Upper lobe of right lung (tissue), 1 donor: ENCODE results near the gene NEIL3. TPM values are rescaled to one million over a fixed set of nuclear protein-coding genes. Genes with fewer than 3 reads are reported as not detected.

Source experiments
- ATAC-seq: fragments of 200-7000 bp; cut with Tn5 transposase; one replicate; pipeline ENCODE4 v1.9.1; 2020; ENCODE audit warnings: mild to moderate bottlenecking, moderate library complexity
- DNase-seq: peaks from one replicate; pipeline ENCODE4 v3.0.0-alpha.2; 2020
- H3K27ac ChIP-seq: fragments of 200-600 bp; one replicate; pipeline ENCODE4 v1.8.0; 2022
- H3K27me3 ChIP-seq: fragments of 200-600 bp; one replicate; pipeline ENCODE4 v1.8.0; 2022; ENCODE audit warnings: mild to moderate bottlenecking
- H3K36me3 ChIP-seq: fragments of 200-600 bp; one replicate; pipeline ENCODE4 v1.8.0; 2022
- H3K4me1 ChIP-seq: fragments of 200-600 bp; one replicate; pipeline ENCODE4 v1.8.0; 2022
- H3K4me3 ChIP-seq: fragments of 200-600 bp; one replicate; pipeline ENCODE4 v1.8.0; 2022; ENCODE audit warnings: mild to moderate bottlenecking
- H3K9me3 ChIP-seq: fragments of 200-600 bp; one replicate; pipeline ENCODE4 v1.8.0; 2022
- intact Hi-C: fragments of 100-400 bp; cut with DNase I; formaldehyde crosslinking; loops from one replicate; pipeline ENCODE4 v1.11.0; 2022
- total RNA-seq: library from RNA; stranded (reverse); fragmentation: NEBNext Ultra II Directional; extraction: Animal tissue kit (Norgen Biotek cat#: 25700); gene quantifications from one replicate; pipeline ENCODE4 v1.2.1, GENCODE V29; 2021
- TF ChIP-seq, protein P1 (sequence below): fragments of 200-600 bp; IDR thresholded peaks from one replicate; pipeline ENCODE4 v1.8.0; 2022; ENCODE audit warnings: antibody characterized with exemption
- donor health status: DM: no; HTN: yes; CAD: no; lungs with severe emphysema.

Gene NEIL3
- total RNA-seq, 1 donor from 2014 or later = 0.52 TPM

DNA sequence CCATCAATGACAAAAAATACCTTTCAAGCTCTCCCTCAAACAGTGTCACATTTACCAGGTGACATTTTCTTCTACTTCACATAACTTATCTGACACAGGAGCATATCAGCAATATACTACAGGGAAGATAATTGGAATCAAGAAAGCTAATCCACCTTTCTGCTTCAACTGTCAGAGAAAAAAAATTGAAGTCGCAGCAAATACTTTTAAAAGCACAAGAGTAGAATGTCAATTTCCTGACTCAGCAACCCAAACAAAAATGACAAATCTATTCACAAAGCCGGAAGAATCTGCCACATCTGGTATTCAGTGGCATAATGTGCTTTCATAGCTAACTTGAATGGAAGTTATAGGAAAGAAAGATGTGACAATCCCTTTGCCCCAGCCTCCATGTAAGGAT lies 95.8 kb downstream of the NEIL3 start:
- no peaks in the 10 kb centered on the region for H3K4me1 ChIP-seq
- ATAC-seq (no peak), DNase-seq (no peak)
- TF ChIP-seq, protein P1, sequence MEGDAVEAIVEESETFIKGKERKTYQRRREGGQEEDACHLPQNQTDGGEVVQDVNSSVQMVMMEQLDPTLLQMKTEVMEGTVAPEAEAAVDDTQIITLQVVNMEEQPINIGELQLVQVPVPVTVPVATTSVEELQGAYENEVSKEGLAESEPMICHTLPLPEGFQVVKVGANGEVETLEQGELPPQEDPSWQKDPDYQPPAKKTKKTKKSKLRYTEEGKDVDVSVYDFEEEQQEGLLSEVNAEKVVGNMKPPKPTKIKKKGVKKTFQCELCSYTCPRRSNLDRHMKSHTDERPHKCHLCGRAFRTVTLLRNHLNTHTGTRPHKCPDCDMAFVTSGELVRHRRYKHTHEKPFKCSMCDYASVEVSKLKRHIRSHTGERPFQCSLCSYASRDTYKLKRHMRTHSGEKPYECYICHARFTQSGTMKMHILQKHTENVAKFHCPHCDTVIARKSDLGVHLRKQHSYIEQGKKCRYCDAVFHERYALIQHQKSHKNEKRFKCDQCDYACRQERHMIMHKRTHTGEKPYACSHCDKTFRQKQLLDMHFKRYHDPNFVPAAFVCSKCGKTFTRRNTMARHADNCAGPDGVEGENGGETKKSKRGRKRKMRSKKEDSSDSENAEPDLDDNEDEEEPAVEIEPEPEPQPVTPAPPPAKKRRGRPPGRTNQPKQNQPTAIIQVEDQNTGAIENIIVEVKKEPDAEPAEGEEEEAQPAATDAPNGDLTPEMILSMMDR = no peak
- H3K27me3 ChIP-seq = no peaks in the 10 kb centered on the region
- H3K27ac ChIP-seq = no peak overlapping the region
- intact Hi-C loops = no loop called here
- H3K36me3 ChIP-seq = no peaks in the 10 kb centered on the region
- H3K4me3 ChIP-seq = no peak overlapping the region
- no peaks in the 10 kb centered on the region for H3K9me3 ChIP-seq

DNA sequence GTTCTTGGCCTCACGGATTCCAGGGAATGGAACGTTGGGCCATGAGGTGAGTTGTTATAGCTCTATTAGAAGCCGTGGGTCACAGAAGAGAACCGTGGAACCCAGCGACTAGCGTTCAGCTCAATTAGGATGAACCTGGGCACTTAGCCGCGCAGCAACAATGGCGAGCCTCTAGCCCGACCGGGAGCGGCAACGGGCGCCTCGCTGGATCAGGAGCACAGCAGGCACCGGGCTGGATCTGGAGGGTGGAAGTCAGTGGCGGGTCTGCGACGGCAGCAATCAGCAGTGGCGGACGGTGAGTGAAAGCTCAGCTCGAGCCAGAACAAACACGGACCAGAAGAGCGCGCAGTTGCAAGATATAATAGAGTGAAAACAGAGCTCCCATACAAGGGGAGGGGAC lies 98.3 kb downstream of the NEIL3 start:
- H3K36me3 ChIP-seq = no peaks in the 10 kb centered on the region
- no peaks in the 10 kb centered on the region for H3K4me1 ChIP-seq
- no peak overlapping the region for H3K27ac ChIP-seq
- H3K27me3 ChIP-seq = no peaks in the 10 kb centered on the region
- DNase-seq = no peak
- ATAC-seq = no peak
- intact Hi-C loops = no loop called here
- no peaks in the 10 kb centered on the region for H3K9me3 ChIP-seq
- H3K4me3 ChIP-seq = no peak overlapping the region
- TF ChIP-seq, protein P1 = no peak

DNA sequence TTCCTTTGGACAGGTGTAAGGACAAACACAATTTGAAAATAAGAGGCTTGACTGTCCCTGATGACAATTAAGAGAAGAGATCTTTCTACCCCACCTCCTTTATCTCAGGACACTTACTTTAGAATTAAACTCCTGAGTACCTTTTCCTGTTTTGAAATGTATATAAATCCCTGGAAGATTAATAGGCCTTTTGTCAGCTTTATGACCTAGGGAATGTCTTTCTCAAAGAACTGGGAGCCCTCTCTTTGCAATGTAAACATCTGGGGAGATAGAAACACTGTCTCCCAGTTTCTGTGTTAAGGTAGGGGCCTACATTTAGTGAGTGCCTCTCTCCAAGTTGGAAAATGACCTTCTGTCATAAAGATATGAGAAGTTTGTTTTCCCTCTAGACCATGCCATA lies 100.9 kb downstream of the NEIL3 start:
- Histone ChIP-seq H3K4me1 (no peaks in the 10 kb centered on the region), H3K36me3 (no peaks in the 10 kb centered on the region), H3K9me3 (no peaks in the 10 kb centered on the region), H3K27me3 (no peaks in the 10 kb centered on the region), H3K27ac (no peak overlapping the region), H3K4me3 (no peak overlapping the region)
- intact Hi-C loops = no loop called here
- no peak for DNase-seq
- TF ChIP-seq, protein P1 = no peak
- no peak for ATAC-seq

DNA sequence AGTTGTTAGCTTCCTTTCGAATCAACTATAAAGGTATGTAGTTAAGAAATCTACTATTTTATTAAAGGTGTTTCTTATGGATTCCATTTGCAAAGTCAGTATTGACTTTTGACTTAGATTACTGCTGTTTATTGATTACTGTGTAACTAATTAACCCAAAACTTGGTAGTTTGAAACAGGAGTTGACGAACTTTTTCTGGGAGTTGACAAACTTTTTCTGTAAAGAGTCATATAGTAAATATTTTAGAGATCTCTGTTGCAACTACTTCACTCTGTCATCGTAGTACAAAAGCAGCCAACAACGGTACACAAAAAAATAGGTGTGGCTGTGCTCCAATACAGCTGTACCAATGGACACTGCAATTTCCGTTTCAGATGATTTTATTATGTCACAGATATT lies 102.3 kb downstream of the NEIL3 start:
- DNase-seq (no peak), ATAC-seq (no peak)
- H3K36me3 ChIP-seq = no peaks in the 10 kb centered on the region
- no peaks in the 10 kb centered on the region for H3K27me3 ChIP-seq
- no peaks in the 10 kb centered on the region for H3K4me1 ChIP-seq
- no peak overlapping the region for H3K4me3 ChIP-seq
- no peak overlapping the region for H3K27ac ChIP-seq
- no peaks in the 10 kb centered on the region for H3K9me3 ChIP-seq
- TF ChIP-seq, protein P1 = no peak
- intact Hi-C loops = no loop called here

Other genes with a start within 250 kb of the NEIL3 start
- gene AGA, start 132.6 kb downstream of the NEIL3 start, total RNA-seq = 30.2 TPM